ENCODE measurements around the gene TECTB.

Gene TECTB

DNA sequence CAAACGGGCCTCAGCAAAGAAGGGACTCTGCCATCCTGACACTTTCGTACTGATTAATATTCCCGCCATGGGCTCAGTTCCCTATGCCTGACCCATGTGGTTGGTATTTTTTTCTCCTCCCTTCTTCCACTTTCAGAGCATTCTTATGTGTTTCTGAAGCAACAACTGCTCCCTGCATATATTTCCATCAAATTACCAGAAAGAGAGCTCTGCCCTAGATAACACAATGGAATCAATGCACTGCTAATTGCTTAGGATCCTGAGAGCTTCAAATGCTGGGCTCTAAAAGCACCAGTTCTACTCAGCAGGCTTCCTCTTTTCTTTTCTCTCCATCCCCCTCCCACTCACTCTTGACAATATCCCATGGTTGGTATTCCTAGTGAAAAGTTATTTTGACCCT is 5.3 kb downstream of the TECTB start:
- no peaks in the 10 kb centered on the region for H3K9me3 ChIP-seq (ENCODE audit: insufficient read depth, low read length, severe bottlenecking)
- DNase-seq (no peak), ATAC-seq (ENCODE audit: insufficient read depth, low read depth) (no peak)
- H3K9ac ChIP-seq (ENCODE audit: low read depth, low read length) = no peak overlapping the region
- no peak overlapping the region for H3K4me3 ChIP-seq (ENCODE audit: low read depth in 1 of 2, low read length in 2 of 2)
- no peaks in the 10 kb centered on the region for H3K4me1 ChIP-seq (ENCODE audit: insufficient read depth, low read length)
- no peak overlapping the region for H3K27ac ChIP-seq (ENCODE audit: low read length)
- H3K27me3 ChIP-seq (ENCODE audit: insufficient read depth, low read length, poor library complexity) = peaks cover 22% of the 10 kb centered on the region
- H2AFZ ChIP-seq (ENCODE audit: low read depth, low read length) = no peak overlapping the region
- H4K20me1 ChIP-seq (ENCODE audit: insufficient read depth, low read length) = no peaks in the 10 kb centered on the region
- no peak overlapping the region for H3K4me2 ChIP-seq (ENCODE audit: insufficient read depth, low read length)
- TF ChIP-seq EZH2 (IDR thresholded peaks at IDR 0.05; ENCODE audit: borderline replicate concordance, low read depth, low read length, severe bottlenecking) = no peak
- TF ChIP-seq, protein P1, sequence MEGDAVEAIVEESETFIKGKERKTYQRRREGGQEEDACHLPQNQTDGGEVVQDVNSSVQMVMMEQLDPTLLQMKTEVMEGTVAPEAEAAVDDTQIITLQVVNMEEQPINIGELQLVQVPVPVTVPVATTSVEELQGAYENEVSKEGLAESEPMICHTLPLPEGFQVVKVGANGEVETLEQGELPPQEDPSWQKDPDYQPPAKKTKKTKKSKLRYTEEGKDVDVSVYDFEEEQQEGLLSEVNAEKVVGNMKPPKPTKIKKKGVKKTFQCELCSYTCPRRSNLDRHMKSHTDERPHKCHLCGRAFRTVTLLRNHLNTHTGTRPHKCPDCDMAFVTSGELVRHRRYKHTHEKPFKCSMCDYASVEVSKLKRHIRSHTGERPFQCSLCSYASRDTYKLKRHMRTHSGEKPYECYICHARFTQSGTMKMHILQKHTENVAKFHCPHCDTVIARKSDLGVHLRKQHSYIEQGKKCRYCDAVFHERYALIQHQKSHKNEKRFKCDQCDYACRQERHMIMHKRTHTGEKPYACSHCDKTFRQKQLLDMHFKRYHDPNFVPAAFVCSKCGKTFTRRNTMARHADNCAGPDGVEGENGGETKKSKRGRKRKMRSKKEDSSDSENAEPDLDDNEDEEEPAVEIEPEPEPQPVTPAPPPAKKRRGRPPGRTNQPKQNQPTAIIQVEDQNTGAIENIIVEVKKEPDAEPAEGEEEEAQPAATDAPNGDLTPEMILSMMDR (IDR thresholded peaks at IDR 0.05; ENCODE audit: borderline replicate concordance, extremely low read depth, low read length, poor library complexity, severe bottlenecking) = no peak
- H3K36me3 ChIP-seq (ENCODE audit: insufficient read depth, low read length) = no peaks in the 10 kb centered on the region
- no peaks in the 10 kb centered on the region for H3K79me2 ChIP-seq (ENCODE audit: insufficient read depth, low read length)

DNA sequence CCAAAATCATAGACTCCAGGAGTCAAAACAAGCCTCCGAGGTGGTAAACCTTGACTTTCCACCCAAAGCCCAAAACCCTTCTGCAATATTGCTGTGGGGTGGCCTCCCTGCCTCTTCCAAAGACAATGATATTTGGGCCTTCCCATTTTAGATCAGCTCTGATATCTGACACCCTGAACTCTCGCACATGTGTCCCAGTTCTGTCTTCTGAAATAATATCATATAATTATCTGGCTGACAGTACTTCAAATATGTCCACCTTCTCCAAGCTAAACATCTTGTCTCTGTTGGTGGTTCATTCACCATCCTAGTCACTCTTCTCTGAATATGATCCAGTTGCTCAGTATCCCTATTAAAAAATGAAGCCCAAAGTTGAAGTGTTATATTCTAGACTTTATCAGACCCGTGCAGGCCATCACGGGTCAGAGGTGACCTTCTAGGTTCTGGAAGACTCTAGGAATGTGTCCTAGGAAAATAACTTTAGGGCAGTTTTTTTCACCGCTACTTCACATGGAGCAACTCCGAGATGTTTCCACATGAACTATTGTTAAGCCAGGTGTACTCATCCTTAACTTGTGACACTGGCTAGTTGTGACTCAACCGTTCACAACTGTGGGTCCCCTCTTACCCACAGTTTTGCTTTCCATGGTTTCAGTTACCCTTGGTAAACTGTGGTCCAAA is 6.3 kb downstream of the TECTB start:
- no peak for ATAC-seq (ENCODE audit: insufficient read depth, low read depth)
- H3K27ac ChIP-seq (ENCODE audit: low read length) = no peak overlapping the region
- H3K27me3 ChIP-seq (ENCODE audit: insufficient read depth, low read length, poor library complexity) = peaks cover 23% of the 10 kb centered on the region
- H3K36me3 ChIP-seq (ENCODE audit: insufficient read depth, low read length) = no peaks in the 10 kb centered on the region
- TF ChIP-seq, protein P1 (IDR thresholded peaks at IDR 0.05; ENCODE audit: borderline replicate concordance, extremely low read depth, low read length, poor library complexity, severe bottlenecking) = no peak
- no peak overlapping the region for H2AFZ ChIP-seq (ENCODE audit: low read depth, low read length)
- no peaks in the 10 kb centered on the region for H3K4me1 ChIP-seq (ENCODE audit: insufficient read depth, low read length)
- no peak overlapping the region for H3K9ac ChIP-seq (ENCODE audit: low read depth, low read length)
- H3K79me2 ChIP-seq (ENCODE audit: insufficient read depth, low read length) = no peaks in the 10 kb centered on the region
- H4K20me1 ChIP-seq (ENCODE audit: insufficient read depth, low read length) = no peaks in the 10 kb centered on the region
- no peak overlapping the region for H3K4me3 ChIP-seq (ENCODE audit: low read depth in 1 of 2, low read length in 2 of 2)
- no peaks in the 10 kb centered on the region for H3K9me3 ChIP-seq (ENCODE audit: insufficient read depth, low read length, severe bottlenecking)
- H3K4me2 ChIP-seq (ENCODE audit: insufficient read depth, low read length) = no peak overlapping the region
- no peak for DNase-seq

DNA sequence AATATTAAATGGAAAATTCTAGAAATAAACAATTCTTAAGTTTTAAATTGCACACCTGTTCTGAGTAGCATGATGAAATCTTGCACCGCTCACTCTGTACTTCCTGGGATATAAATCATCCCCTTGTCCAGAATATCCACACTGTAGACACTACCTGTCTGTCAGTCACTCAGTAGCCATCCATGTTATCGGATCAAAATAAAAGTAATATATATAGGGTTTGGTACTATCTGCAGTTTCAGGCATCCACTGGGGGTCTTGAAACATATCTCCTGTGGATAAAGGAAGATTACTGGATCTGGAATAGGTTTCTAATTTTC is 6.8 kb downstream of the TECTB start:
- no peak for ATAC-seq (ENCODE audit: insufficient read depth, low read depth)

More for the DNA sequence above, 6.8 kb downstream of the TECTB start:
- no peak overlapping the region for H2AFZ ChIP-seq (ENCODE audit: low read depth, low read length)
- no peaks in the 10 kb centered on the region for H3K9me3 ChIP-seq (ENCODE audit: insufficient read depth, low read length, severe bottlenecking)
- no peak for DNase-seq
- TF ChIP-seq, protein P1 (IDR thresholded peaks at IDR 0.05; ENCODE audit: borderline replicate concordance, extremely low read depth, low read length, poor library complexity, severe bottlenecking) = no peak
- TF ChIP-seq EZH2 (IDR thresholded peaks at IDR 0.05; ENCODE audit: borderline replicate concordance, low read depth, low read length, severe bottlenecking) = no peak
- H3K4me3 ChIP-seq (ENCODE audit: low read depth in 1 of 2, low read length in 2 of 2) = no peak overlapping the region
- peaks cover 23% of the 10 kb centered on the region for H3K27me3 ChIP-seq (ENCODE audit: insufficient read depth, low read length, poor library complexity)
- H3K4me1 ChIP-seq (ENCODE audit: insufficient read depth, low read length) = no peaks in the 10 kb centered on the region
- no peak overlapping the region for H3K9ac ChIP-seq (ENCODE audit: low read depth, low read length)
- H3K27ac ChIP-seq (ENCODE audit: low read length) = no peak overlapping the region
- H4K20me1 ChIP-seq (ENCODE audit: insufficient read depth, low read length) = no peaks in the 10 kb centered on the region
- H3K4me2 ChIP-seq (ENCODE audit: insufficient read depth, low read length) = no peak overlapping the region
- H3K79me2 ChIP-seq (ENCODE audit: insufficient read depth, low read length) = no peaks in the 10 kb centered on the region
- no peaks in the 10 kb centered on the region for H3K36me3 ChIP-seq (ENCODE audit: insufficient read depth, low read length)

All from DND-41 (cell line).